ENCODE results near the gene ASPHD2. TPM values are rescaled to one million over a fixed set of nuclear protein-coding genes. Genes with fewer than 3 reads are reported as not detected.

The ASPHD2 gene
- total and polyA plus RNA-seq, 10 of the 15 experiments (the other 5 are each of a cell fraction or from before 2014, with no cell fraction given), result 1.6 to 10.6 (median 5.2) TPM

DNA sequence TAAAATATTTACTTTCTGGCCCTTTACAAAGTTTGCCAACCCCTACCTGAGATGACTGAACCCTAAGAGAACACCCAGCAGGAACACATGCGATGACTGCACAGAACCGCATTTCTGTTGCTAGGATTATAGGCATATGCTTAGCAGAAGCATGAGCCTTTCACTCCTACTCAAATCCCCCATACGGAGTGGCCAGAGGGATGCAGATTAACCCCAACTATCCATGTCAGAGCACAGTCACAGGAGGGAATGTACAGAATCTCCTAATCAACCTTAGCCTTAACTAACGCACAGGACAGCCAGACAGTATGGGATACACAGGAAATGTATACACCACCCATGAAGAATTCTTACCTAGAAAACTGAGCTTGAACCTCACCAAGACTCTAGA, 48.3 kb downstream of the ASPHD2 start:
- H3K36me3 ChIP-seq (ENCODE audit: control insufficient read depth in 2 of 2, insufficient read depth in 2 of 2, low read length in 1 of 2), result peaks cover 2 to 9% of the 10 kb centered on the region in 2 experiments
- FAIRE-seq, result no peak
- no peak overlapping the region for H2AFZ ChIP-seq (ENCODE audit: control insufficient read depth, low read depth, low read length)
- H3K4me3 ChIP-seq, result no peak overlapping the region
- peaks cover 34% of the 10 kb centered on the region for H3K4me1 ChIP-seq (ENCODE audit: control insufficient read depth, insufficient read depth, low read length)
- no TSS peak for BruUV-seq (replicated peaks)
- ChIA-PET RAD21 (ENCODE audit: unreplicated experiment) (no interaction called here), CTCF (interaction anchor here (1.5 kb wide), 1 partner anchor 16 kb away, joined by 3 read pairs; no protein-coding TSS in a partner anchor), POLR2A (no interaction called here), SMC1A (ENCODE audit: uncharacterized antibody, unreplicated experiment) (interaction anchor here (0.5 to 0.9 kb wide), 2 partner anchors 46 to 146 kb away, joined by 3 read pairs; no protein-coding TSS in a partner anchor)
- ATAC-seq, result no peak
- in situ Hi-C loops (cut with MboI), result no loop called here
- intact Hi-C loops (cut with micrococcal nuclease; ENCODE audit: unreplicated experiment), result no loop called here
- no peaks in the 10 kb centered on the region for H3K27me3 ChIP-seq (replicated peaks in 1 of 2; ENCODE audit: control insufficient read depth in 2 of 2, insufficient read depth in 2 of 2, low read length in 1 of 2)
- H3K27ac ChIP-seq (ENCODE audit: control insufficient read depth, insufficient read depth), result no peak overlapping the region
- H3K4me2 ChIP-seq (ENCODE audit: control insufficient read depth, insufficient read depth), result 0 out of 2 replicates have a peak overlapping the region, but pooled peaks have one; percentile 12
- H3K9ac ChIP-seq (ENCODE audit: control insufficient read depth, insufficient read depth, low read length), result no peak overlapping the region
- no peaks in the 10 kb centered on the region for H3K9me3 ChIP-seq (replicated peaks; ENCODE audit: control insufficient read depth, insufficient read depth, low read length)
- WGBS (ENCODE audit: insufficient coverage, insufficient replicate concordance, low lambda C conversion rate, missing lambda C conversion rate), result 44% methylated on average over 4 of the region's 4 CpGs
- no peaks in the 10 kb centered on the region for H4K20me1 ChIP-seq (ENCODE audit: control insufficient read depth, insufficient read depth)
- DNase-seq (ENCODE audit: low read depth, low spot score), result no peak
- H3K79me2 ChIP-seq (ENCODE audit: control insufficient read depth, insufficient read depth, low read length), result peaks cover 35% of the 10 kb centered on the region
- TF ChIP-seq SPI1 (IDR thresholded peaks at IDR 0.05; ENCODE audit: borderline replicate concordance, insufficient read depth, low read depth, low read length) (no peak), TCF12 (IDR thresholded peaks at IDR 0.05; ENCODE audit: low read depth, low read length) (no peak)
- TF ChIP-seq, protein P1, sequence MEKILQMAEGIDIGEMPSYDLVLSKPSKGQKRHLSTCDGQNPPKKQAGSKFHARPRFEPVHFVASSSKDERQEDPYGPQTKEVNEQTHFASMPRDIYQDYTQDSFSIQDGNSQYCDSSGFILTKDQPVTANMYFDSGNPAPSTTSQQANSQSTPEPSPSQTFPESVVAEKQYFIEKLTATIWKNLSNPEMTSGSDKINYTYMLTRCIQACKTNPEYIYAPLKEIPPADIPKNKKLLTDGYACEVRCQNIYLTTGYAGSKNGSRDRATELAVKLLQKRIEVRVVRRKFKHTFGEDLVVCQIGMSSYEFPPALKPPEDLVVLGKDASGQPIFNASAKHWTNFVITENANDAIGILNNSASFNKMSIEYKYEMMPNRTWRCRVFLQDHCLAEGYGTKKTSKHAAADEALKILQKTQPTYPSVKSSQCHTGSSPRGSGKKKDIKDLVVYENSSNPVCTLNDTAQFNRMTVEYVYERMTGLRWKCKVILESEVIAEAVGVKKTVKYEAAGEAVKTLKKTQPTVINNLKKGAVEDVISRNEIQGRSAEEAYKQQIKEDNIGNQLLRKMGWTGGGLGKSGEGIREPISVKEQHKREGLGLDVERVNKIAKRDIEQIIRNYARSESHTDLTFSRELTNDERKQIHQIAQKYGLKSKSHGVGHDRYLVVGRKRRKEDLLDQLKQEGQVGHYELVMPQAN (conservative IDR thresholded peaks at IDR 0.05), result no peak
- TF ChIP-seq, protein P2, sequence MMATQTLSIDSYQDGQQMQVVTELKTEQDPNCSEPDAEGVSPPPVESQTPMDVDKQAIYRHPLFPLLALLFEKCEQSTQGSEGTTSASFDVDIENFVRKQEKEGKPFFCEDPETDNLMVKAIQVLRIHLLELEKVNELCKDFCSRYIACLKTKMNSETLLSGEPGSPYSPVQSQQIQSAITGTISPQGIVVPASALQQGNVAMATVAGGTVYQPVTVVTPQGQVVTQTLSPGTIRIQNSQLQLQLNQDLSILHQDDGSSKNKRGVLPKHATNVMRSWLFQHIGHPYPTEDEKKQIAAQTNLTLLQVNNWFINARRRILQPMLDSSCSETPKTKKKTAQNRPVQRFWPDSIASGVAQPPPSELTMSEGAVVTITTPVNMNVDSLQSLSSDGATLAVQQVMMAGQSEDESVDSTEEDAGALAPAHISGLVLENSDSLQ (IDR thresholded peaks at IDR 0.05), result no peak
